GM18870 (cell line): ENCODE results near the gene UACA.

Experiments used
- ATAC-seq: cut with Tn5 transposase; IDR thresholded peaks from one replicate; pipeline ENCODE4 v1.9.1; 2021; ENCODE audit warnings: moderate library complexity; ENCODE audit not compliant: unreplicated experiment

The UACA gene

DNA sequence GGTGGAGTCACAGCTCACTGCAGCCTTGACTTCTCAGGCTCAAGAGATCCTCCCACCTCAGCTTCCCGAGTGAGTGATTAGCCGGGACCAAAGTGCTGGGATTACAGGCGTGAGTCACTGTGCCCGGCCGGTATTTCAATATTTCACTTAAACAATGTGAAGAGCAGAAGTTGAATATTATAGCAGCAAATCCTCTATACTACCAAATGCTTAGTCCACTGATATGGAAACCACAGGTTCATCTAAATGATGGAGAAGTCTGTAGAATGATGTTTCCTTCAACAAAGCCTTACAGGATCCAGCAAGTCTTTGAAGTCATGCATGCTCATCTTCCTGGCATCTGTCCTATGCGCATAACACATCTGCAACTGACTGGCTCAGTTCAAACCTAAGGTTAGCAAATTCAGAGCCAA, 20.3 kb upstream of the UACA start:
- no peak for ATAC-seq

DNA sequence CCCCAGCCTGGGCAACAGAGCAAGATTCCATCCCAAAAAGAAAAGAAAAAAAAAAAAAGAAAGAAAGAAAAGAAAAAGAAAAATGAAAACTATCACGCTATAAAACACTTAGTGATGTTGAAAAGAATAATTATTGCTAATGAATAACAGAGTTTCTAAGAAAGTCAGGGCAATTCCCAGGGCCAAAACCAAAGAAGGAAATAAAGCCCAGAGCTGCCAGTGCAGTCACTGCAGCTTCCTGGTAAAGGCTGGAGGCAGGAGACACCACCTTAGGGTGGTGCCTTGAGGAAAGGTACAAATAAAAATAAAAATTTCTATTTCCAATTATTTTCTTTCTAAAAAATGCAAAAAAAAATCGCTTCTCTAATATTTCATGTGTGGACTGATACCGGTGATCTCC, 19.7 kb upstream of the UACA start:
- ATAC-seq, result no peak

DNA sequence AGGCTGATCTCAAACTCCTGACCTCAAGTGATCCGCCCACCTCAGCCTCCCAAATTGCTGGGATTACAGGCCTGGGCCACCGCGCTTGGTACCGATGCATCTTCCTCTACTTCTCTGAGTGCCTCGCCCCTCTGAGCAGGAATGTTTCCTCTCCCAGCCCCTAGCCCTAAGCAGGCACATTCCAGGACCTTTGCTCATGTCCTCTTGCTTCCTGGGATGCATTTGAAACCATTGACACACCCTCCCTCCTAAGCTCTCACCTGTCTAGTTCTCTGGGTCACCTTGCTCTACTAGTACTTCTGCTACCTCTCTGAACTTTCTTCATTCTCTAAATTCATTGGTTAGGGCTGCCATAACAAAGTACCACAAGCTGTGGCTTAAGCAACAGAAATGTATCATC, 17.9 kb upstream of the UACA start:
- ATAC-seq, result no peak

DNA sequence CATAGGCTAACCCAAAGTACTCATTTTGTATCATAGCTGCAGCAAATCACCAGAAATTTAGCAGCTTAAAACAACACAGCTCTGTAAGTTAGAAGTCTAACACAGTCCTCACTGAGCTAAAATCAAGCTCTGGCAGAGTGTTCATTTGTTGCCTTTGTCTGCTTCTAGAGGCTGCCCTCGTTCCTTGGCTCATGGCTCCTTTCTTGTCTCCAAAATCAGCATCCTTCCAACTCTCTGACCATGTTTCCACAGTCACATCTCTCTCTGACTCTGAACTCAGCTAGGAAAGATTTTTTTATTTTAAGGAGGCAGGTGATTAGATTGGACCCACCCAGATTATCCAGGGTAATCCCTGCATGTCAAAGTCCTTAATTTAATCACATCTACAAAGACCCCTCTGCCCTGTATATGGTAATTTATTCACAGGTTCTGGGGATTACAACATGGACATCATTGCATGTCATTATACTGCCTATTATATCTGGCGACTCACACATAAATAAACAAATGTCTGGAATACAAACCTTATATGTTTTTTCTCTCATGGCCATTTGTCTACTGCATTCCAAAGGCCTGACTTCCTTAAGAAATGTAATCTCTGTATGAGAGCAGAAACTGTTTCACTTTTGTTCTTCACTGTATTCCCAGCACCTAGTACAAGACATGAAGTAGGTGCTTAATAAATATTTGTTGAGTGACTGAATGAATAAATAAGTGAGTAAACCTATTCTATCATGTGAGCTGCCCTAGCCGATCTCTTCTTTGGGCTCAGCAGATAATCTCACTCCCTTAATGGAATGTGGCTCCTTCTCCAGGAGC, 15.1 kb upstream of the UACA start:
- ATAC-seq, result no peak

DNA sequence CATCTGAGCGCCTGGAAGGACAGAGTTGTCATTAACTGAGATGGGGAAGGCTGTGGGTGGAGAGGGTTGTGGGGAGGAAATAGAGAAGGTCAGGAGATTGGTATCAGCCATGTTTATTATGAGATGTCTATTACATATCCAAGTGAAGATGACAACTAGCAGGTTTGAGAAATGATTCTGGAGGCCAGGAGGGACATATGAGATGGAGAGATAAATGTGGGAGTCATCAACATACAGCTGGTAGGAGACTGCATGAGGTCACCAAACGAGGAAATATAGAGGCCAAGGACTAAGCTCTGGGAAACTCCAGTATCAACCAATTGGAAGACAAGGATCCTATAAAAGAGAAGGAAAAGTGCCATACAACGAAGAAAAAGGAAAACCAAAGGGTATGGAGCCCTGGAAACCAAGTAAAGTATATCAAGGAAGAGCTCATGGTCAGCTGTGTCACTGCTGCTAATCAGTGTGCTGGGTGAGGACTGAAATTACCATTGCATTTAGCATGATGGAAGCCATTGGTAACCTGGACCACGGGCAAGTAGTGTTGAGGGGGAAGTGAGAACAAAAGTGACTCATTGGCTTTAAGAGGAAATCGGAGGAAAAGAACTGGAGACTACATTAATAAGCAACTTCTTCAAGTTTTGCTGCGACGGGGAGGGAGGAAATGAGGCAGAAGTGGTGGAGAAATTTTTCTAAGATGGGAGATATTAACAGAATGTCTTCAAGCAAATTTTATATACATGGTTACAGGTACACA, 14.0 kb upstream of the UACA start:
- no peak for ATAC-seq

DNA sequence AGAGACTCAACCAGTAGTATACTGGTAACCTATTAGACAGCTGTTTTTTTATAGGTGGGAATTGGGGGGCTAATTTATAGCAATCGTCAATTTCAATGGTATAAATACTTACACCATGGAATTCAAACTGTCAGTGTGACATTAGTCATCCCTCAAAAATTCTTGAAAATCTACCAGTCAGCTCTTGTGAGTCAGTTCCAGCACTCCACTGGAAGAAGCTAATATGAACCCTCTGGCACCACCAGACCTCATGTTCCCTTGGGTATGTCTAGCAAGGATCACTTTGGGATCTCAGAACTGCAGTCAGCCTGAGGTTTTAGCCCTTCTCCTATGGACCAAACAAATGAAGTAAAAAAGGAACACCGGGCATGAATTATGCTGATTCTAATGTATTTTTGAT, 11.8 kb upstream of the UACA start:
- ATAC-seq, result no peak

DNA sequence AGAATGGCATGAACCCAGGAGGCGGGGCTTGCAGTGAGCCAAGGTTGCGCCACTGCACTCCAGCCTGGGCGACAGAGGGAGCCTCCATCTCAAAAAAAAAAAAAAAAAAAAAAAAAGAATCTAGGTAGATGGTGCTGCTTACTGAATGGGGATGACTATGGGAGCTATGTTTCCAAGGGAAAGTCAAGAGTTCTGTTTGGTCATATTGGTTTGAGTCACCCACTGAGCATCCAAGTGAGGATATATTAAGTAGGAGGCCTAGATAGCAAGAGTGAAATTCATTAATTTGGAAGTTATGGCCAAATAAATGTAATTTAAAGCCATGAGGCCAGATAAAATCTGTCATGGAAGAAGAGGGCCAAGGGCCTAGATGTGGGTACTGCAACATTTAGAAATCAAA, 9.0 kb upstream of the UACA start:
- no peak for ATAC-seq

DNA sequence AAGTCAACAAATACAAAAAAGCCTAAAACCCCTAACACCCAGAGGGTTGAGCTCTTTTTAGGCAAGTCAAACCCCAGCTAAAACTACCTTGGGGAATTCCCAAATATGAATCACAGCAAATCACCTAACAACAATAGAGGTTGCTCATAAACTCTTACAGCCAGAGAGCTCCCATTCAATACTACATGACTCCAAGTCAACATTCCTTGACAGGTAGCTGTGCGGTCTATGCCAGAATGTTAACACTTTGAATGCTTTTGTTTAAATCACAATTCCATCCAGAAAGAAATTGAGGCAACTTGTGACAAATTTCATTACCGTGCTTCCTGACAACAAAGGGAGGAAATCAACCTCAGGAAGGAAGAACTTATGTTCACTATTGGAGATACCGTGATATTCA, 7.5 kb upstream of the UACA start:
- ATAC-seq, result no peak

DNA sequence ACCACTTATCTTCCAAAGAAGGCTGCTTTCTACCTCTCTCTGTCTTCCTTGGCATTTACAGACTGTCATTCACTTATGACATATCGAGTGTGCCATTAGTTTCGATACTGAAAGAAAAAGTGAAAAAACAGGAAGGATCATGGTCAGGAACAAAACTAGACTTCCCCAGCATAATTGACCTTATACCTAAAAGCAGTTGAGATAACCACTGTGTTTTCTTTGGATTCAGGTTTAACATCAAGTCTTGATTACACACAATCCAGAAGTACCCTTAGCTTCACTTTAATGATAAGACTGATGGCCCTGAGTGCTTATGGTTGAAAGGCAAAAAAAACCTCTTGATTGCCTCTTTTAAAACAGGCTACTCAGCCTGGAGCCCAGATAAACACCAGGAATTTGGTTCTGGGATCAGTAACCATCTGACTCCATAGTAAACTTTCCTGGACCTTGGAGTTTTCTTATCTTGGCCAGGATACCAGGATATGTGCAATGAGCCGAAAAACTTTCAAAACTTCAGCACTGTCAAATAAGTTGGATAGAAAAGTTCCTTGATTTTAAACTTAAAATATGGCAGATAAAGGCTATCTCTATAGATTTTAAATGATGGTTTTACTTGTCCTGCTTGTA, 5.0 kb upstream of the UACA start:
- ATAC-seq, result no peak

DNA sequence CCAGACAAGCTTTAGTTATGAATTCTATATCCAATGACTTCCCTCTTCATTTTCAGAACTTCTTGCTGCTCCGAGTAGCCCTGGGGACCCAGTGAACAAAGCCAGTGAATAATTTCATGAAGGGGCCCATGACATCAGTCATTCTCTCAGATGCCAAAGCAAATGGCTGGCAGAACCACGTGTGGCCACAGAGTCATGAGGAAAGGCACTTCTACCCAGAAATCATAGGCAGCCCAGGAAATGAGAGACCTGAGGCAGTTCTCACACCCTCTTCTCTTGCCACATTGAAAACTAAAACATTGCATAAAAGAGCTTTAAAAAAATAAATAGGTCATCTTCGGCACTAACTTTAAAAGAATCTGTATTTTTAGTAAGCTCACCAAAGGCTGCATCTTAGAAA, 4.3 kb upstream of the UACA start:
- ATAC-seq, result no peak

DNA sequence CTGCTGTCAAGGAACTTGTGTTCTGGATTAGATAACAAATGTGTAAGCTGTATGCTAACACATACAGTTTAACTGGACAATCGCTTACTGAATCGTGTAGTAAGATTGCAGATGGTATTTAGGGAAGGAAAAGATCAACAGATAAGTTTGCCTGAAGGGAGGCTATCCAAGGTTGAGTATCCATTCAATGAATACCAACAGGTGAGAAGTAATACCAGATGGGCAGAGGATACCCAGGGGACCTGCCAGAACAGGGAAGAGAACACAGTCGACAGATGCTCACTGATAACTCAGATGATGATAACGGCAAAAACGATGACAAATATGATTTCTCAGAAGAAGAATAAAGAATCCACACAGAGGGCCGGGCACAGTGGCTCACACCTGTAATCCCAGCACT, 3.2 kb upstream of the UACA start:
- ATAC-seq, result no peak

DNA sequence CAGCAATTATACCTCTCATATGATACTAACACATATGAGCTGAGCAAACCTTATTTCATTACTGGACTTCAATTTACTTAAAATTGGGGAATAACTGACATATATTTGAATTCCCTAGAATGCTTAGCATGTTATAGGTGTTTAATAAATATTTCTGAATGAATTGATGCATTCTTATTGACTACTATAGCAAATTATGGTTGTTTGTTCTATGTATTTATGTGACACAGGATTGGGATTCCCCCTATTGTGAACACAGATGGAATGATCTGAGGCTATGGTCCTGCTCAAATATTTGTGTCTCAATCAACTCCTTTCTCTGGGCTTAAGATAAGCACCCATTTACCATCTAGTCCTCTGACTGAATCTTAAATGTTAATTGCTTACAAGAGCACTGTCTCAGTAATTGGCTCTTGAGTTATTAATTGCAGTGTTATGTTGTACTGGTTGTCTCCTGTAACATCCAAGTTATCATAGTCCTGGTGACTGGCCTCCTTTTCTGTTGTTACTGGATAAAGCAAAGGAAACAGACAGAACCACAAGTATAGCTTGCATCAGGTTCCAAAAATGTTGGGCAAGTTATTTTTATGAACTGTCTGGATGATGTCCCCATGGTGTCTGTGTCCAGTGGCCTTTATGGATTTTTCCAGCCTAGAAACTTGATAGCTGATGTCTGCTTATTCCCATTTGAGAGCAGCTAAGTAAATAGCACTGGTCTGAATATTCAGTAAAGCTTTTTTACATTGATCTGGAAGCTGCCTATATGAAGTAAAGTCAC, 2.3 kb upstream of the UACA start:
- ATAC-seq, result no peak

DNA sequence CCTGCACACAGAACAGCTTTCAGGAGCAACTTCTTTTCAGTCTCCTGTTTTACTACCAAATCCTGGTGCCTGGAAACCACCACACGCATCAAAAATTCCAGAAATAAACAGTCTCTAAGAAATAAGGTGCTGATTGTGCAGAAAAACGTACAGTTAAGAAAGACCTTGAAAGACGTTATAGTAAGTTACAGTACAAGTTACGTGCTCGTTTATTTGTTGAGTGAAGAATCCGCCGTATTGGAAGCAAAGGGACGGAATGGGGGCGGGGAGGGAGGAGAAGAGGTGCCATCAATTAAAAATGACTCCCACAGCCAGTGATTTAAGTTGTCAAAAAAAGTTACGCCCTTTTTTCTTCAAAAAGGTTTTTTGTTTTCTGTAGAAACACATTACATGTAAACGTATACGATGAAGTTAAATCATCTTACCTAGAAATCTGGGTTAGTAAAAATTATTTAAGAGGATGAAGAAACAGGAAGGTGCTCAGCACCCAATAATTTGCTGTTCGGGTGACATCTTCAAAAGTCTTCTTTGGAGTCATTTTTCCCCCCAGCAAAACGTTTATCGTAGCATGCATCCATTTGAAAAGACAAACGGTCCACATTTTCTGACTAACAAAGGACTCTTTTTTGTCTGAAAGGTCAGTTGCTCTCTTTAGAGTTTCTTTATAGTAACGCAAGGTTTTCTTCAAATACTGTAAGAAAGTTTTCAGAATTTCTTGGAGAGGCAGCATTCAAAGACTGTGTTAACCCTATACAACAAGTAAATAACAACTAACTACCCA, 782 bp upstream of the UACA start:
- ATAC-seq, result no peak

DNA sequence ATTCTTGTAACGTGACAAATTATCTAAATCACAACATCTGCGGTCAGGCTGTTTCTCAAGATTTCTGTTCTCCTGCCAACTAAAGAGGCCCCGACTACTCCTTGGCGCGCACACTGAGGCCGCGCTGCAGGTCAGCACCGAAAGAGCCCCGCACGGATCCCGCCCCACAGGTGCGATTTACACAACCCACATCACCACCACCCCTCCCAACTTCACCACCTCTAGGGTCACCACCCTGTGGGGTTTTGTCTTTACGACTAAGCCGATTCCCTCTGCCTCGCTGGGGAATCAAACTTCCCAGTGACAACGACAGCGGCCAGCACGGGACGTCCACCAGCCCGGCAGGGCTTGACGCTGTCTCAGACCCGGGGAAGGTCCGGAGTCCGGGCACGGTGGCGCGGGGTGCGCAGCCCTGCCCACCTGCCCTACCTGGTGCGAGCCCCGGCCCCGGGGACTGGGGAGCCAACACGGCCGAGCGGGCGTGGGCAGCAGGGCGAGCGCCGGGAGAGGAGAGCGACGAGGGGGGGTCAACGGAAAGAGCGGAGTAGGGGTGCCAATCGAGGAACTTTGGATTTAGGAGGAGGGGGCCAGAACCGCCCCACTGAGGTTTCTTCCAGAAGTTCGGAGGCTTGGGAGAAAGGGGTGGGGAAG, 764 bp downstream of the UACA start:
- no peak for ATAC-seq

DNA sequence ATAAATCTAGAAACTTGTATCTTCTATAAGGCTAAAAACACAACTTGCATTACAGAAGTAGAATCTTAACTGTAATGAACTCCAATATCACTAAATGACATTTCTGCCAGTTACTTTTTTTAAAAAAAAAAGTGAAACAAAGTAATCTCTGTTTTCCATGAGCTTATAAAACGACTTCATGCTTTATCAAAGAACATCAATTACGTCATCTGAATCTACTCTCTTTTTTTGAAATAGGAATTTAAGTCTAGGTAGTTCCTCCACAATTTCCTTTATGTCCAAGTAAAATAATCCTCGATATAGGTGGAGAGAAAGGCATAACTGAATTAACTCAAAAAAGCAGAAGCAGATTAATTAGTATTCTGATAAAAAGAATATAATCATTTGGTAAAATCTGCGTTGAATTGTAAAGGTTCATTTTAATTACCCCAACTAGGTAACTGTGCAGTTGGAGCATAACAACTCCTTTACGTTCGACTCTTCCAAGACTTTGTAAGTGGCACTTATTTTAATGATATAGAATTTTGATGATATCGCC, 1.4 kb downstream of the UACA start:
- no peak for ATAC-seq

DNA sequence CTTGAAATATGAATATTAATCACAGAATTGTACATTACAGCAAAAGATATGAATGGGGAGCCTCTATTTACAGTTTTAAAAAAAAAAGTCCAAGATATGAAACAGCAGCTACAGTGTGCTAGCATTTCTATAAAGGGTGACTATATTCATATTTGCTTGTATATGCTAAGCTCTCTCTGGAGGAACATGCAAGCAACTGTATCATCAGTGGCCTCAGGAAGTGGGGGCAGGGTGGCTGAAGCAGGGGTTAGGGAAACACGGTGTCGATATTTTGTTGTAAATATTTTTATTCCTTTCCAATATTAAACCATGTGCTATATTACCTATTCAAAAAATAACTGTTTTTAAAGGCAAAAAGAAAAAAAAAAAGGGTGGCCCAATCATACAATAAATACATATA, 2.3 kb downstream of the UACA start:
- no peak for ATAC-seq

DNA sequence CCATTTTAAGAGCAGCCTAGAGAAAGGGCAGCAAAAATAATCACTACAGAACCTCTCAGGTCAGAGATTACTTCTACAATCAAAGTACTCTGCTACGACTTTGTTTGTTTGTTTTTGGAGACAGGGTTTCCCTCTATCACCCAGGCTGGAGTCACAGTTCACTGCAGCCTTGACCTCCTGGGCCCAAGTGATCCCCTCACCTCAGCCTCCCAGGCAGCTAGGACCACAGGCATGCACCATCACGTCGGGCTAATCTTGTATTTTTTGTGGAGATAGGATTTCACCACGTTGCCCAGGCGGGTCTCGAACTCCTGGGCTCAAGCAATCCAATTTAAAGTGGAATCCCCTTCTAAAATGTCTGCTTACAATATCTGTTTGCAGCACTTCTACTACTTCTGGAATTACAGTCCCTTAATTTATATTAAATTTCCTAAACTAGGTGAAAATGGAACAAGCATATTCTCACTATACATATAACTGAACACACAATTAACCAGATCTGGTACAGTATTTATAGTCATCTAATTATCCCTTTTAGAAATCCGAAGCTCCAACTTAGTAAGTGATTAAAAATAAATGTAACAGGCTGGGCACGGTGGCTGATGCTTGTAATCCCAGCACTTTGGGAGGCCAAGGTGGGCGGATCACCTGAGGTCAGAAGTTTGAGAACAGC, 4.4 kb downstream of the UACA start:
- no peak for ATAC-seq

DNA sequence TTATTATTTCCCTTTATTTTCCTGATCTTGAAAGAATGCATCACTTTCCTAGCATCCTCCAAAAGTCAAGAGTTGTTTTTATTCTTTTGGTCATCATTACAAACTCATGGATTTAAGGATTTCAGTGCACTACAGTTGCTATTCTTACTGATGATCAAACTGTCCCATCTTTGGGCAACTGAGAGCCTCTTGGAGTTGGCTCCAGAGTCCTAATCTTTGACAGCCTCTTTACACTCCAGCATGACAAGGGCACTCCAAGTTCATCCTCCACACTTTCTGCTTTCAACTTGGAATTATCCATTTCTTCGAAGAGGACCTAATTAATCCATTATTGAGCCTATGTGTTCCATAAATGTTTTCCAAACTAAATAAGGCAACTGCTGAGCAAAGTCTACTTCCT, 5.7 kb downstream of the UACA start:
- ATAC-seq, result no peak

DNA sequence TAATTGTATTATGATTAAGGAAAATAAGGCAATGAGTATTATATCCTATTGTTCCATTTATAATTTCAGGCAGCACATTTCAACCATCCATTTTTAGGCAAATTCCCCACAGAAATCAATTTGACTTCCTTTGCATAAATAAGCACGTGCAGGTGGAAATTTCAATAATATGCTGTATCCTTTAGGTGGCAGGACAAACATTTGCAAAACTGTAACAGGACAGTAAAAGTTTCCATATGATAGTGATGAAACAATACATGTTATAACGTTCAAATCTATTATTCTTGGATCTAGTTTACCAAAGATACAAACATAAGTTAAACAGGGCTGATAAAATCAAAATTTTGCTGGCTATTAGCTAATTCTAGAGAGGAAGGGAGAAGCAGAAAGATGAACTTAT, 8.5 kb downstream of the UACA start:
- ATAC-seq, result no peak
